H9 (cell line): ENCODE data around the gene B4GALT6. TPM values are rescaled to one million over a fixed set of nuclear protein-coding genes. Genes with fewer than 3 reads are reported as not detected.

Experiments used
- DNase-seq: peaks from one replicate; pipeline ENCODE4 v3.0.0-alpha.2; 2017
- H2AFZ ChIP-seq: one replicate; pipeline ENCODE4 v1.6.1; 2013; ENCODE audit warnings: mild to moderate bottlenecking, low read length, control low read depth, moderate library complexity
- H2AK5ac ChIP-seq: 2 replicates; pipeline ENCODE4 v1.6.1; 2013; ENCODE audit warnings: low read length, control low read depth, mixed read lengths; ENCODE audit not compliant: insufficient read length
- H2BK120ac ChIP-seq: one replicate; pipeline ENCODE4 v1.6.1; 2013; ENCODE audit warnings: low read depth, mild to moderate bottlenecking, low read length, control low read depth, inconsistent platforms; ENCODE audit not compliant: poor library complexity, severe bottlenecking
- H2BK12ac ChIP-seq: 2 replicates; pipeline ENCODE4 v1.6.1; 2013; ENCODE audit warnings: low read length, control low read depth, mixed read lengths, low read depth; ENCODE audit not compliant: insufficient read length
- H2BK15ac ChIP-seq: 2 replicates; pipeline ENCODE4 v1.6.1; 2013; ENCODE audit warnings: low read depth, low read length, control low read depth
- H2BK20ac ChIP-seq: one replicate; pipeline ENCODE4 v1.6.1; 2013; ENCODE audit warnings: low read depth, mild to moderate bottlenecking, low read length, control low read depth, inconsistent platforms; ENCODE audit not compliant: poor library complexity, severe bottlenecking
- H2BK5ac ChIP-seq: 2 replicates; pipeline ENCODE4 v1.6.1; 2013; ENCODE audit warnings: low read length, control low read depth, mixed read lengths; ENCODE audit not compliant: insufficient read length
- H3K14ac ChIP-seq: 2 replicates; pipeline ENCODE4 v1.6.1; 2013; ENCODE audit warnings: low read length, control low read depth; ENCODE audit not compliant: insufficient read depth
- H3K18ac ChIP-seq: 2 replicates; pipeline ENCODE4 v1.6.1; 2013; ENCODE audit warnings: low read depth, mild to moderate bottlenecking, mixed read lengths, low read length, control low read depth; ENCODE audit not compliant: insufficient read length
- H3K23ac ChIP-seq: 2 replicates; pipeline ENCODE4 v1.6.1; 2013; ENCODE audit warnings: low read length, control low read depth, mixed read lengths, low read depth; ENCODE audit not compliant: insufficient read length
- H3K23me2 ChIP-seq: 2 replicates; pipeline ENCODE4 v1.6.1; 2013; ENCODE audit warnings: low read depth, mild to moderate bottlenecking, mixed read lengths, low read length, control low read depth; ENCODE audit not compliant: insufficient read length, poor library complexity, severe bottlenecking
- H3K27ac ChIP-seq: 2 replicates; pipeline ENCODE4 v1.5.1; 2013; ENCODE audit warnings: low read length, control low read depth, mixed read lengths, low read depth; ENCODE audit not compliant: insufficient read length
- H3K27me3 ChIP-seq: 2 replicates; pipeline ENCODE4 v1.6.1; 2013; ENCODE audit warnings: low read length, control low read depth, inconsistent platforms; ENCODE audit not compliant: insufficient read depth
- H3K4ac ChIP-seq: 2 replicates; pipeline ENCODE4 v1.6.1; 2013; ENCODE audit warnings: low read depth, mild to moderate bottlenecking, control low read depth, inconsistent platforms, low read length, moderate library complexity
- H3K4me1 ChIP-seq: 2 replicates; pipeline ENCODE4 v1.6.1; 2013; ENCODE audit warnings: low read length, control low read depth, inconsistent platforms; ENCODE audit not compliant: insufficient read depth
- H3K4me2 ChIP-seq: 2 replicates; pipeline ENCODE4 v1.6.1; 2013; ENCODE audit warnings: low read length, control low read depth, mixed read lengths; ENCODE audit not compliant: insufficient read length, insufficient read depth
- H3K56ac ChIP-seq: 2 replicates; pipeline ENCODE4 v1.6.1; 2013; ENCODE audit warnings: low read depth, mild to moderate bottlenecking, mixed read lengths, low read length, control low read depth; ENCODE audit not compliant: insufficient read length
- H3K79me1 ChIP-seq: 2 replicates; pipeline ENCODE4 v1.6.1; 2013; ENCODE audit warnings: low read depth, mild to moderate bottlenecking, moderate library complexity, low read length, control low read depth, inconsistent platforms; ENCODE audit not compliant: insufficient read depth, poor library complexity, severe bottlenecking
- H3K79me2 ChIP-seq: 2 replicates; pipeline ENCODE4 v1.6.1; 2013; ENCODE audit warnings: low read length, control low read depth, inconsistent platforms; ENCODE audit not compliant: insufficient read depth
- H3K9ac ChIP-seq: 2 replicates; pipeline ENCODE4 v1.6.1; 2013; ENCODE audit warnings: low read length, control low read depth, mixed read lengths; ENCODE audit not compliant: insufficient read length; ENCODE audit errors: extremely low read depth
- H3K9me3 ChIP-seq: one replicate; pipeline ENCODE4 v1.6.1; 2013; ENCODE audit warnings: low read depth, low read length, inconsistent platforms; ENCODE audit not compliant: control insufficient read depth
- H3T11ph ChIP-seq: one replicate; pipeline ENCODE4 v1.6.1; 2013; ENCODE audit warnings: mild to moderate bottlenecking, low read length, control low read depth, inconsistent platforms
- H4K20me1 ChIP-seq: one replicate; pipeline ENCODE4 v1.6.1; 2013; ENCODE audit not compliant: control insufficient read depth, insufficient read length, insufficient read depth
- H4K5ac ChIP-seq: 2 replicates; pipeline ENCODE4 v1.6.1; 2013; ENCODE audit warnings: low read depth, mild to moderate bottlenecking, mixed read lengths, low read length, control low read depth; ENCODE audit not compliant: insufficient read length
- H4K8ac ChIP-seq: replicated peaks from 2 replicates; pipeline ENCODE4 v1.6.1; 2013; ENCODE audit warnings: low read length, control low read depth, mixed read lengths, low read depth; ENCODE audit not compliant: insufficient read length
- H4K91ac ChIP-seq: 2 replicates; pipeline ENCODE4 v1.6.1; 2013; ENCODE audit warnings: low read depth, mild to moderate bottlenecking, moderate library complexity, mixed read lengths, low read length, control low read depth; ENCODE audit not compliant: insufficient read length
- H3K27ac Mint-ChIP-seq, 3 experiments: 2 replicates in 2 of 3; 3 replicates in 1 of 3; pipeline ENCODE4 v1.8.0; 2020 to 2021; ENCODE audit warnings: mixed read lengths in 3 of 3, mild to moderate bottlenecking in 1 of 3, moderate library complexity in 1 of 3
- H3K27me3 Mint-ChIP-seq: 2 replicates; pipeline ENCODE4 v1.8.0; 2021; ENCODE audit warnings: low read depth, mild to moderate bottlenecking, moderate library complexity, mixed read lengths
- H3K36me3 Mint-ChIP-seq, 3 experiments: 2 replicates in 2 of 3; 3 replicates in 1 of 3; pipeline ENCODE4 v1.8.0; 2020 to 2021; ENCODE audit warnings: low read depth in 3 of 3, mixed read lengths in 3 of 3; ENCODE audit not compliant: insufficient read depth in 1 of 3
- H3K4me1 Mint-ChIP-seq, 2 experiments: 2 replicates each; pipeline ENCODE4 v1.8.0; 2020; ENCODE audit warnings: mixed read lengths in 2 of 2
- H3K4me3 Mint-ChIP-seq, 2 experiments: 2 replicates in 1 of 2; 3 replicates in 1 of 2; pipeline ENCODE4 v1.8.0; 2020 to 2021; ENCODE audit warnings: mild to moderate bottlenecking in 2 of 2, mixed read lengths in 2 of 2, moderate library complexity in 1 of 2
- H3K9me3 Mint-ChIP-seq, 2 experiments: 2 replicates in 1 of 2; 3 replicates in 1 of 2; pipeline ENCODE4 v1.8.0; 2020; ENCODE audit warnings: mild to moderate bottlenecking in 2 of 2, mixed read lengths in 2 of 2, moderate library complexity in 1 of 2
- WGBS: extraction: QIAGEN DNeasy Blood & Tissue Kit; methylation state at CpG from one replicate; pipeline ENCODE4 v1.1.7; 2013; ENCODE audit warnings: missing lambda C conversion rate, low lambda C conversion rate, mixed read lengths; ENCODE audit not compliant: insufficient read length; ENCODE audit errors: extremely low coverage; 5-methylcytosine and 5-hydroxymethylcytosine counted together
- total RNA-seq: library from RNA; stranded (reverse); gene quantifications from 2 replicates; pipeline ENCODE4 v1.2.1, GENCODE V29; 2021
- TF ChIP-seq, protein P1 (sequence below): fragments of 200-600 bp; sonication (generic); conservative IDR thresholded peaks from 3 replicates; pipeline ENCODE4 v1.8.0; 2021; ENCODE audit warnings: antibody characterized with exemption, mild to moderate bottlenecking

Gene B4GALT6
- total RNA-seq, 1 experiment from 2014 or later, result 34.1 TPM

DNA sequence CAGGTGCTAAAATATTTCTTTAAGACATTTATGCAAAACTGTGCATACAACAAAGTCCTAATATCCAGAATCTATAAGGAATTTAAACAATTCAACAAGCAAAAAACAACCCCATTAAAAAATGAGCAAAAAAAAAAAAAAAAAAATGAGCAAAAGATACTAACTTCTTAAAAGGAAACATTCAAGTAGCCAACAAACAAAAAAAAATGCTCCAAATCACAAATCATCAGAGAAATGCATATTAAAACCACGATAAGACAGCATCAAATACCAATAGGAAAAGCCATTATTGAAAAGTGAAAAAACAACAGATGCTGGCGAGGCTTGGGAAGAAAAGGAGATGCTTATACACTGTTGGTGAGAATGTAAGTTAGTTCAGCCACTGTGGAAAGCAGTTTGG, 34.9 kb downstream of the B4GALT6 start:
- no peak overlapping the region for H3K56ac ChIP-seq
- H4K5ac ChIP-seq, result no peak overlapping the region
- H3K4me1 Mint-ChIP-seq, result peaks cover 48 to 59% of the 10 kb centered on the region in 2 experiments
- no peak overlapping the region for H3K4ac ChIP-seq
- peaks cover 10% of the 10 kb centered on the region; the same call in 1 of the 2 replicates for H3K4me1 ChIP-seq
- no peak overlapping the region for H2AK5ac ChIP-seq
- H3K79me2 ChIP-seq, result 0 out of 2 replicates have a peak, but pooled peaks cover 2% of the 10 kb centered on the region
- no peak overlapping the region for H4K91ac ChIP-seq
- no peak overlapping the region for H3K14ac ChIP-seq
- H3T11ph ChIP-seq, result no peak overlapping the region
- no peak overlapping the region for H2BK12ac ChIP-seq
- no peak overlapping the region for H3K4me3 Mint-ChIP-seq
- H3K4me2 ChIP-seq, result no peak overlapping the region
- H3K18ac ChIP-seq, result no peak overlapping the region
- H2AFZ ChIP-seq, result no peak overlapping the region
- H3K9me3 Mint-ChIP-seq, result no peaks in the 10 kb centered on the region; a peak in 1 of 5 replicates
- DNase-seq, result no peak
- H3K27me3 ChIP-seq, result no peaks in the 10 kb centered on the region
- H2BK20ac ChIP-seq, result no peak overlapping the region
- peaks cover 3% of the 10 kb centered on the region for H3K79me1 ChIP-seq
- no peak overlapping the region for H2BK120ac ChIP-seq
- H2BK15ac ChIP-seq, result no peak overlapping the region
- H4K20me1 ChIP-seq, result no peaks in the 10 kb centered on the region
- H3K27ac Mint-ChIP-seq, result no peak overlapping the region
- no peak overlapping the region for H3K9ac ChIP-seq
- no peaks in the 10 kb centered on the region for H3K27me3 Mint-ChIP-seq
- no peak overlapping the region for H2BK5ac ChIP-seq
- H3K23ac ChIP-seq, result no peak overlapping the region
- H3K27ac ChIP-seq, result no peak overlapping the region
- peaks cover 17 to 20% (median 17%) of the 10 kb centered on the region in 3 experiments for H3K36me3 Mint-ChIP-seq
- H3K23me2 ChIP-seq, result no peaks in the 10 kb centered on the region
- no CpG with 5 or more reads among the region's 2 CpGs for WGBS
- no peaks in the 10 kb centered on the region for H3K9me3 ChIP-seq
- no peak overlapping the region for H4K8ac ChIP-seq
- TF ChIP-seq, protein P1, sequence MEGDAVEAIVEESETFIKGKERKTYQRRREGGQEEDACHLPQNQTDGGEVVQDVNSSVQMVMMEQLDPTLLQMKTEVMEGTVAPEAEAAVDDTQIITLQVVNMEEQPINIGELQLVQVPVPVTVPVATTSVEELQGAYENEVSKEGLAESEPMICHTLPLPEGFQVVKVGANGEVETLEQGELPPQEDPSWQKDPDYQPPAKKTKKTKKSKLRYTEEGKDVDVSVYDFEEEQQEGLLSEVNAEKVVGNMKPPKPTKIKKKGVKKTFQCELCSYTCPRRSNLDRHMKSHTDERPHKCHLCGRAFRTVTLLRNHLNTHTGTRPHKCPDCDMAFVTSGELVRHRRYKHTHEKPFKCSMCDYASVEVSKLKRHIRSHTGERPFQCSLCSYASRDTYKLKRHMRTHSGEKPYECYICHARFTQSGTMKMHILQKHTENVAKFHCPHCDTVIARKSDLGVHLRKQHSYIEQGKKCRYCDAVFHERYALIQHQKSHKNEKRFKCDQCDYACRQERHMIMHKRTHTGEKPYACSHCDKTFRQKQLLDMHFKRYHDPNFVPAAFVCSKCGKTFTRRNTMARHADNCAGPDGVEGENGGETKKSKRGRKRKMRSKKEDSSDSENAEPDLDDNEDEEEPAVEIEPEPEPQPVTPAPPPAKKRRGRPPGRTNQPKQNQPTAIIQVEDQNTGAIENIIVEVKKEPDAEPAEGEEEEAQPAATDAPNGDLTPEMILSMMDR, result no peak
